Measurements from ENCODE around the gene MED15.

GRCh38 chr22:20490183-20490940 lies 17.0 kb upstream of the MED15 start:
- TF ChIP-seq CTCF (IDR thresholded peaks at IDR 0.05) (no peak), POLR2A (IDR thresholded peaks at IDR 0.05) (no peak), POLR2AphosphoS5 (IDR thresholded peaks at IDR 0.05) (no peak)

Data from sigmoid colon (tissue), 4 donors.